Retinal pigment epithelial cell (primary cell): ENCODE data around the gene RFX4.

Experiments
- DNase-seq: peaks from one replicate; pipeline ENCODE4 v3.0.0-alpha.2; 2010; ENCODE audit warnings: low read depth
- H3K4me3 ChIP-seq: 2 replicates; pipeline ENCODE4 v1.5.1; 2011; ENCODE audit warnings: mild to moderate bottlenecking, low read length, control low read depth, moderate library complexity
- CTCF ChIP-seq: conservative IDR thresholded peaks from 2 replicates; pipeline ENCODE4 v1.5.1; 2011; ENCODE audit warnings: low read depth, low read length, control low read depth, inconsistent platforms

RFX4 gene

DNA sequence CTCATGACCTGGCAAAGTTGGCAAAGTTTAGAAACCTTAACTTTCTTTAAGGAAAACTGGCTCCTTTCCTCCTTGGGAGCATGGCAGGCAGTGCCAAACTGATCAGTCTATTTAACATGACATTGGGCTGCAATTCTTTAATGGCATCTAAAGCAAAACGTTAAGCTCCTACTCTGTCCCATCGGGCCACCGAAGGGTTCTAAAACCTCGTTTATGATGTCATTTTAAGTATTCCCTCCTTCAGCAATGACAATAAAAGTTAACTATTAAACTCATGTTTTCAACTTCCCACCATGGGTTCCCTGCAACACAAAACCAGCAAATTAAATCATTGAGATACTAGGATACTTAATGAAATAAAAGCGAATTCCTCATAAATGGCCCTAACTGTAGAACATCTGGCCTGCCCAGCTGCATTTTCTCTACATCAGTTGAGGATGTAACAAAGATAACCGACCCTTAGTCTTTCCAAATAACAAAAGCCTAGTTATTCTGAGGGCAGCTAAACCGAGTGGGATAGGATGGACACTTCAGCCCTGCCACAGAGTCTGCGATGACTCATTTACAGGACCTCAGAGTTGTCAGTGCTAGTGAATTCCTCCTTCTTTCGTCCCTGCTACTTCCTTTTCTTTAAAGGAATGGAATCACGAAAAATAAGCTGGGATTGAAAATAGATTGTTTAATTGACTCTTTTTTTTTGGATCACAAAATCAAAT is 157.2 kb downstream of the RFX4 start:
- TF ChIP-seq CTCF, result no peak
- no peak for DNase-seq

GRCh38 chr12:106740818-106741217 is 158.0 kb downstream of the RFX4 start:
- no peak overlapping the region for H3K4me3 ChIP-seq
- DNase-seq, result no peak
- no peak for TF ChIP-seq CTCF

More for the DNA sequence above, 157.2 kb downstream of the RFX4 start:
- H3K4me3 ChIP-seq, result no peak overlapping the region

- TF ChIP-seq CTCF, result no peak
- no peak for DNase-seq
- no peak overlapping the region for H3K4me3 ChIP-seq
Observed at GRCh38 chr12:106741247-106741646, 158.4 kb downstream of the RFX4 start.

DNA sequence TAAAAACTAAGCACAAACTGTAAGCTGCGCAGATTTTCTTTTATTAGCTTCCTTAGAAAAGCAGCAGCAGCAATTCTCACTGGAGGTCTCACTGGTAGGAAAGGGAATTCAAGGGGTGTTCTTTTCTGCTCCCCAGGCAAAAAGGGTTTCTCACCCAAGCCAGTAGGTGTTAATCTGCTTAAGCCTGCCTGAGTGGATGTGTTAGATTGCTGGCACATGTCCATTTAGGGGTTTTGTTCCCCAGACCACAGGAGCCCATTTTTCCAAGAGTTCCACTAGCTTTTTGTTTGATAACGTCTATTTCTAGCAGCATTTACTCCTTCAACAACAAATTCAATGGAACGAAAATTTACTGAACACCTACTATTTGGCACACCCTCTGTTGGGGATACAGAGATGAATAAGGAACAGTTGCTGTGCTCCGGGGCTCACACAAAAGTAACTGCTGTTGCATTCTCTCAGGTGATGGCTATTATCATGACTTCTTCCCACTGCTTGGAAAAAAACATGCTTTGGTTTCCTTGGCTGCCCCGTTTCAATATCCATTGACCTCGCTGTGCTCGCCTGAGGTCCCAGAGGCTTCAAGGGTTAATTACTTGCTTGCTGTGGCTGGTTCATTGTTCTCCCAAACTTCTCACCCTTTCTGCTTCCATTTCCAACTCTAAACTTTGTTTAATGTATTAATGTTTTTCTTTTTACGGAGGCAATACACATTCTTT is 160.6 kb downstream of the RFX4 start:
- no peak overlapping the region for H3K4me3 ChIP-seq
- TF ChIP-seq CTCF, result no peak
- no peak for DNase-seq

GRCh38 chr12:106744600-106744999 is 161.8 kb downstream of the RFX4 start:
- TF ChIP-seq CTCF, result no peak
- no peak for DNase-seq
- no peak overlapping the region for H3K4me3 ChIP-seq

GRCh38 chr12:106745181-106745745 is 162.5 kb downstream of the RFX4 start:
- no peak for TF ChIP-seq CTCF
- no peak for DNase-seq
- H3K4me3 ChIP-seq, result no peak overlapping the region
